Prostate gland (tissue), 2 donors: ENCODE data around the gene TAF6.

ENCODE experiments used
- CTCF ChIP-seq, 4 experiments: fragments of 200-600 bp in 2 of 4; fragments of 450-650 bp in 2 of 4; sonication (generic) in 2 of 4; IDR thresholded peaks; 1 replicate in 3 of 4; 2 replicates in 1 of 4; pipeline ENCODE4 v1.5.1; 2016 to 2019; ENCODE audit warnings: antibody characterized with exemption in 4 of 4, mild to moderate bottlenecking in 2 of 4, moderate library complexity in 2 of 4
- POLR2A ChIP-seq: fragments of 450-650 bp; IDR thresholded peaks from one replicate; pipeline ENCODE4 v1.6.1; 2016; ENCODE audit warnings: antibody characterized with exemption, mild to moderate bottlenecking
- POLR2AphosphoS5 ChIP-seq: sonication (generic); formaldehyde crosslinking; IDR thresholded peaks from one replicate; pipeline ENCODE4 v1.6.1; 2017; ENCODE audit warnings: antibody characterized with exemption

GRCh38 chr7:100091411-100092181 is 27.6 kb downstream of the TAF6 start:
- TF ChIP-seq POLR2AphosphoS5 (no peak), CTCF (IDR thresholded peaks at IDR 0.05) (no peak), POLR2A (no peak)
